ENCODE measurements around the gene GRM1. TPM values are rescaled to one million over a fixed set of nuclear protein-coding genes. Genes with fewer than 3 reads are reported as not detected.

GRM1 gene
- total and polyA plus RNA-seq, 2 donors (not counting 3 experiments of a cell fraction or from before 2014, with no cell fraction given): 0.07 TPM; not detected in 1

DNA sequence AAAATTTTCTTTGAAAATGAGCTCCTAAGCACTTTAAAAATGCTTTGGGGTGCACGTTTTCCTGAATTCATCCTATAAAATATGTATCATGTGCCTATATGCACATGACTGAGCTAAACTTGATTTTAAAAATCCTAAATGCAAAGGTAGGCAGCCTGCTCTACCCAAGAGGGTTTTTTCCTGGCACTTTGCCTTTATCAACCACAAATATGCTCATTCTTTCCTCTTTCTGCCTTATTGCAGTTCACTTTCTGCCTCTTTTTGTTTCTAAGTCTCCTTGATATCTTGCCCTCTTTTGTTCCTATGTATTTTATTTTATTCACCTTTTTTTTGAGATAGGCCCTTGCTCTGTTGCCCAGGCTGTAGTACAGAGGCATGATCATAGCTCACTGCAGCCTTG, 229.3 kb downstream of the GRM1 start:
- Histone ChIP-seq H2AFZ (ENCODE audit: low read depth, low read length) (no peak overlapping the region), H3K4me3 (replicated peaks in 1 of 3; ENCODE audit: insufficient read depth in 1 of 3, low read depth in 1 of 3, low read length in 3 of 3) (no peak overlapping the region), H3K79me2 (ENCODE audit: control insufficient read depth, insufficient read depth, low read length) (no peaks in the 10 kb centered on the region), H3K36me3 (ENCODE audit: control insufficient read depth in 2 of 2, extremely low read depth in 1 of 2, insufficient read depth in 2 of 2, low read length in 2 of 2) (no peaks in the 10 kb centered on the region), H3K9me3 (replicated peaks; ENCODE audit: control insufficient read depth, insufficient read depth, low read length) (no peaks in the 10 kb centered on the region), H3K27me3 (ENCODE audit: control insufficient read depth in 2 of 2, insufficient read depth in 2 of 2, low read length in 2 of 2) (no peaks in the 10 kb centered on the region), H3K27ac (ENCODE audit: insufficient read depth, low read depth, low read length) (no peak overlapping the region), H3K9me1 (replicated peaks; ENCODE audit: control insufficient read depth, extremely low read depth, insufficient read depth, low read length) (no peaks in the 10 kb centered on the region), H3K9ac (replicated peaks; ENCODE audit: extremely low read depth, insufficient read depth, low read length) (no peak overlapping the region), H3K4me2 (ENCODE audit: insufficient read depth, low read length) (no peak overlapping the region), H3K4me1 (ENCODE audit: control insufficient read depth, extremely low read depth, insufficient read depth, low read length) (no peaks in the 10 kb centered on the region), H4K20me1 (replicated peaks; ENCODE audit: control insufficient read depth, extremely low read depth, insufficient read depth, low read length) (no peaks in the 10 kb centered on the region)
- intact Hi-C loops (cut with micrococcal nuclease): no loop called here
- TF ChIP-seq EZH2 (IDR thresholded peaks at IDR 0.05; ENCODE audit: borderline replicate concordance, low read depth, low read length, severe bottlenecking): no peak
- TF ChIP-seq POLR2A (IDR thresholded peaks at IDR 0.05; ENCODE audit: low read depth, low read length): no peak
- no peak for TF ChIP-seq MYC (IDR thresholded peaks at IDR 0.05; ENCODE audit: low read depth, low read length)
- TF ChIP-seq JUN (IDR thresholded peaks at IDR 0.05; ENCODE audit: borderline replicate concordance, insufficient read depth, insufficient read length, low read depth): no peak
- no peak for TF ChIP-seq FOS (IDR thresholded peaks at IDR 0.05; ENCODE audit: borderline replicate concordance, insufficient read depth, low read length)
- TF ChIP-seq POLR2AphosphoS5 (IDR thresholded peaks at IDR 0.05; ENCODE audit: insufficient read depth, low read depth, low read length): no peak
- TF ChIP-seq, protein P1, sequence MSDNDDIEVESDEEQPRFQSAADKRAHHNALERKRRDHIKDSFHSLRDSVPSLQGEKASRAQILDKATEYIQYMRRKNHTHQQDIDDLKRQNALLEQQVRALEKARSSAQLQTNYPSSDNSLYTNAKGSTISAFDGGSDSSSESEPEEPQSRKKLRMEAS (IDR thresholded peaks at IDR 0.05; ENCODE audit: insufficient read depth, insufficient read length): no peak
- TF ChIP-seq, protein P2, sequence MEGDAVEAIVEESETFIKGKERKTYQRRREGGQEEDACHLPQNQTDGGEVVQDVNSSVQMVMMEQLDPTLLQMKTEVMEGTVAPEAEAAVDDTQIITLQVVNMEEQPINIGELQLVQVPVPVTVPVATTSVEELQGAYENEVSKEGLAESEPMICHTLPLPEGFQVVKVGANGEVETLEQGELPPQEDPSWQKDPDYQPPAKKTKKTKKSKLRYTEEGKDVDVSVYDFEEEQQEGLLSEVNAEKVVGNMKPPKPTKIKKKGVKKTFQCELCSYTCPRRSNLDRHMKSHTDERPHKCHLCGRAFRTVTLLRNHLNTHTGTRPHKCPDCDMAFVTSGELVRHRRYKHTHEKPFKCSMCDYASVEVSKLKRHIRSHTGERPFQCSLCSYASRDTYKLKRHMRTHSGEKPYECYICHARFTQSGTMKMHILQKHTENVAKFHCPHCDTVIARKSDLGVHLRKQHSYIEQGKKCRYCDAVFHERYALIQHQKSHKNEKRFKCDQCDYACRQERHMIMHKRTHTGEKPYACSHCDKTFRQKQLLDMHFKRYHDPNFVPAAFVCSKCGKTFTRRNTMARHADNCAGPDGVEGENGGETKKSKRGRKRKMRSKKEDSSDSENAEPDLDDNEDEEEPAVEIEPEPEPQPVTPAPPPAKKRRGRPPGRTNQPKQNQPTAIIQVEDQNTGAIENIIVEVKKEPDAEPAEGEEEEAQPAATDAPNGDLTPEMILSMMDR (IDR thresholded peaks at IDR 0.05; ENCODE audit: extremely low read depth in 1 of 2, insufficient read depth in 1 of 2, low read depth in 1 of 2, low read length in 2 of 2): no peak
- TF ChIP-seq GATA2 (IDR thresholded peaks at IDR 0.05; ENCODE audit: insufficient read depth, insufficient read length, low read depth, low read length): no peak
- ChIA-PET CTCF (interaction anchor here (1.5 kb wide), 1 partner anchor 13 kb away, joined by 5 read pairs; no protein-coding TSS in a partner anchor), POLR2A (no interaction called here)
- no TSS peak for BruUV-seq (replicated peaks)
- FAIRE-seq: no peak
- dilution Hi-C loops (cut with MboI; ENCODE audit: extremely low pct_ligation_motif_present, low sequenced_read_pairs): no loop called here
- DNase-seq (ENCODE audit: low read depth, low spot score): no peak

All from endothelial cell of umbilical vein (primary cell).